OCI-M2 (cell line): ENCODE measurements around the gene CDK14.
"Not testable (repeated sequence)": the region's sequence is repeated elsewhere in the genome, so short reads cannot be mapped to it uniquely, and the experiment has no call there.

ENCODE experiments used
- DNase-seq: peaks from one replicate; lab custom pipeline; 2025; ENCODE audit not compliant: unreplicated experiment; lab: John Stamatoyannopoulos, UW

The CDK14 gene

GRCh38 chr7:90749774-90750173, 153.7 kb downstream of the CDK14 start:
- no peak for DNase-seq

GRCh38 chr7:90751595-90751994, 155.5 kb downstream of the CDK14 start:
- no peak for DNase-seq

GRCh38 chr7:90752051-90752450, 155.9 kb downstream of the CDK14 start:
- DNase-seq = no peak

GRCh38 chr7:90755041-90755440, 158.9 kb downstream of the CDK14 start:
- DNase-seq = no peak

- no peak for DNase-seq
These were observed 160.2 kb downstream of the CDK14 start for GRCh38 chr7:90756366-90756765.

GRCh38 chr7:90757565-90757950, 161.4 kb downstream of the CDK14 start:
- DNase-seq = not testable (repeated sequence)

- DNase-seq = no peak
These were observed 162.9 kb downstream of the CDK14 start for GRCh38 chr7:90758933-90759562.

GRCh38 chr7:90759710-90760109, 163.6 kb downstream of the CDK14 start:
- DNase-seq = no peak

GRCh38 chr7:90760892-90761291, 164.8 kb downstream of the CDK14 start:
- no peak for DNase-seq

GRCh38 chr7:90761584-90761983, 165.5 kb downstream of the CDK14 start:
- DNase-seq = no peak

GRCh38 chr7:90763108-90763507, 167.0 kb downstream of the CDK14 start:
- DNase-seq = no peak

GRCh38 chr7:90764848-90765570, 168.9 kb downstream of the CDK14 start:
- no peak for DNase-seq

GRCh38 chr7:90766814-90767564, 170.9 kb downstream of the CDK14 start:
- DNase-seq = no peak

GRCh38 chr7:90768301-90768700, 172.2 kb downstream of the CDK14 start:
- no peak for DNase-seq

- DNase-seq = no peak
These were observed 172.9 kb downstream of the CDK14 start for GRCh38 chr7:90769036-90769435.

GRCh38 chr7:90769566-90769965, 173.4 kb downstream of the CDK14 start:
- DNase-seq = not testable (repeated sequence)

- DNase-seq = no peak
These were observed 175.2 kb downstream of the CDK14 start for GRCh38 chr7:90771281-90771680.

GRCh38 chr7:90772410-90772809, 176.3 kb downstream of the CDK14 start:
- DNase-seq = no peak

GRCh38 chr7:90773269-90773668, 177.1 kb downstream of the CDK14 start:
- DNase-seq = no peak

- DNase-seq = no peak
These were observed 178.6 kb downstream of the CDK14 start for GRCh38 chr7:90774706-90775105.

- DNase-seq = no peak
These were observed 179.4 kb downstream of the CDK14 start for GRCh38 chr7:90775383-90775965.

GRCh38 chr7:90777041-90777440, 180.9 kb downstream of the CDK14 start:
- DNase-seq = no peak
